KMS-11 (cell line): ENCODE data around the gene SCAANT1.
A peak's percentile ranks its signal among the peaks of the same experiment; 100 is the strongest.

ENCODE experiments used
- H2AFZ ChIP-seq: fragments of 200-600 bp; sonication (generic); 2 replicates; pipeline ENCODE4 v1.6.1; 2016; ENCODE audit warnings: antibody characterized with exemption, mixed run types, low read depth
- H3K27ac ChIP-seq: fragments of 200-600 bp; sonication (generic); 2 replicates; pipeline ENCODE4 v1.6.1; 2016; ENCODE audit warnings: mild to moderate bottlenecking, mixed run types
- H3K27me3 ChIP-seq: fragments of 200-600 bp; sonication (generic); 2 replicates; pipeline ENCODE4 v1.6.1; 2017; ENCODE audit warnings: mild to moderate bottlenecking, low read depth, mixed run types, moderate library complexity; ENCODE audit not compliant: insufficient read depth
- H3K36me3 ChIP-seq: fragments of 200-600 bp; sonication (generic); 2 replicates; pipeline ENCODE4 v1.6.1; 2017; ENCODE audit warnings: mild to moderate bottlenecking, mixed run types; ENCODE audit not compliant: insufficient read depth
- H3K4me1 ChIP-seq: fragments of 200-600 bp; sonication (generic); 2 replicates; pipeline ENCODE4 v1.6.1; 2016; ENCODE audit warnings: mild to moderate bottlenecking, low read depth, mixed run types; ENCODE audit not compliant: poor library complexity, severe bottlenecking
- H3K4me2 ChIP-seq: fragments of 200-600 bp; sonication (generic); 2 replicates; pipeline ENCODE4 v1.7.0; 2016; ENCODE audit warnings: mild to moderate bottlenecking, mixed run types
- H3K4me3 ChIP-seq: fragments of 200-600 bp; sonication (generic); IDR thresholded peaks from 2 replicates; pipeline ENCODE4 v1.6.1; 2017; ENCODE audit warnings: low read depth, low read length, mixed read lengths; ENCODE audit not compliant: insufficient read depth
- H3K79me2 ChIP-seq: fragments of 200-600 bp; sonication (generic); 2 replicates; pipeline ENCODE4 v1.6.1; 2016; ENCODE audit warnings: low read depth, mixed run types; ENCODE audit not compliant: insufficient read depth
- H3K9ac ChIP-seq: fragments of 200-600 bp; sonication (generic); 2 replicates; pipeline ENCODE4 v1.6.1; 2016; ENCODE audit warnings: mild to moderate bottlenecking, mixed run types
- H4K20me1 ChIP-seq: fragments of 200-600 bp; sonication (generic); 2 replicates; pipeline ENCODE4 v1.6.1; 2016; ENCODE audit warnings: mild to moderate bottlenecking, mixed run types; ENCODE audit not compliant: insufficient read depth
- CTCF ChIP-seq: fragments of 200-600 bp; sonication (generic); conservative IDR thresholded peaks from 2 replicates; pipeline ENCODE4 v1.6.1; 2017; ENCODE audit warnings: low read depth, mild to moderate bottlenecking, antibody characterized with exemption, low read length, moderate library complexity, mixed read lengths

The SCAANT1 gene

GRCh38 chr3:63910891-63911290 is 1.3 kb downstream of the SCAANT1 start:
- Histone ChIP-seq H3K79me2 (no peaks in the 10 kb centered on the region; the same call in 1 of the 2 replicates), H3K9ac (peak overlapping the region; percentile 71; the same call in 1 of the 2 replicates), H3K27me3 (no peaks in the 10 kb centered on the region), H3K4me1 (peaks cover 35% of the 10 kb centered on the region), H4K20me1 (no peaks in the 10 kb centered on the region), H3K36me3 (no peaks in the 10 kb centered on the region), H3K4me3 (peak overlapping the region; percentile 19), H3K27ac (peak overlapping the region; percentile 81), H2AFZ (peak overlapping the region; percentile 30; the same call in 1 of the 2 replicates), H3K4me2 (peak overlapping the region; percentile 67)
- no peak for TF ChIP-seq CTCF

- Histone ChIP-seq H3K9ac (peak overlapping the region; percentile 71; the same call in 1 of the 2 replicates), H2AFZ (no peak overlapping the region), H3K4me3 (no peak overlapping the region), H3K27ac (peak overlapping the region; percentile 81; the same call in 1 of the 2 replicates), H3K79me2 (no peaks in the 10 kb centered on the region; the same call in 1 of the 2 replicates), H3K27me3 (no peaks in the 10 kb centered on the region), H3K36me3 (no peaks in the 10 kb centered on the region), H3K4me2 (peak overlapping the region; percentile 67; the same call in 1 of the 2 replicates), H4K20me1 (no peaks in the 10 kb centered on the region), H3K4me1 (peaks cover 26% of the 10 kb centered on the region)
- TF ChIP-seq CTCF: no peak
Observed at GRCh38 chr3:63910001-63910400, 2.2 kb downstream of the SCAANT1 start.

GRCh38 chr3:63909431-63909830 is 2.8 kb downstream of the SCAANT1 start:
- Histone ChIP-seq H3K36me3 (no peaks in the 10 kb centered on the region), H3K4me3 (no peak overlapping the region), H3K4me2 (no peak overlapping the region), H3K27ac (no peak overlapping the region), H3K79me2 (no peaks in the 10 kb centered on the region; the same call in 1 of the 2 replicates), H3K27me3 (no peaks in the 10 kb centered on the region), H3K4me1 (peaks cover 20% of the 10 kb centered on the region), H2AFZ (no peak overlapping the region), H3K9ac (no peak overlapping the region), H4K20me1 (no peaks in the 10 kb centered on the region)
- no peak for TF ChIP-seq CTCF

- Histone ChIP-seq H2AFZ (no peak overlapping the region), H3K79me2 (no peaks in the 10 kb centered on the region; the same call in 1 of the 2 replicates), H3K4me3 (no peak overlapping the region), H3K27me3 (no peaks in the 10 kb centered on the region), H3K9ac (no peak overlapping the region), H4K20me1 (no peaks in the 10 kb centered on the region), H3K4me1 (peaks cover 14% of the 10 kb centered on the region), H3K36me3 (no peaks in the 10 kb centered on the region), H3K4me2 (no peak overlapping the region), H3K27ac (no peak overlapping the region)
- no peak for TF ChIP-seq CTCF
Observed at GRCh38 chr3:63908776-63909175, 3.4 kb downstream of the SCAANT1 start.
